HG03039 (cell line): ENCODE results near the gene SASH1.
A peak's percentile ranks its signal among the peaks of the same experiment; 100 is the strongest.

ENCODE experiments used
- ATAC-seq: cut with Tn5 transposase; IDR thresholded peaks from one replicate; pipeline ENCODE4 v1.9.1; 2021; ENCODE audit warnings: mild to moderate bottlenecking, moderate library complexity; ENCODE audit not compliant: unreplicated experiment

SASH1 gene

DNA sequence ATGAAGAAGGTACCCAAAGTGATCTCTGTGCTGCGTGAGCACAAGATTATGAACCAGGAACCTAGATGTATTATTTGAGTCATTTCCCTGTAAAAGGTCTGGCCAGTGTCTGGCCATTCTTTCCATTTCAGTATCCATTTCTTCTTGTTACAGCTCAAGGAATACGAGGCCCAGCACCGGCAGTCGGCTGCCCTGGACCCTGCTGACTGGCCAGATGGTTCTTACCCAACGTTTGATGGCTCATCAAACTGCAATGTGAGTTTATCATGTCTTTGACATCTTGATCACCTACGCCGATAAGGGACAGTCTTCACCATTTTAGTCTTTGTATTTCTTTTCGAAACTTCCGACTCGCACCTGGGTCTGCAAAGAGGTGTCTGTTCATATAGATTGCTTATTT is 144.8 kb downstream of the SASH1 start:
- no peak for ATAC-seq

DNA sequence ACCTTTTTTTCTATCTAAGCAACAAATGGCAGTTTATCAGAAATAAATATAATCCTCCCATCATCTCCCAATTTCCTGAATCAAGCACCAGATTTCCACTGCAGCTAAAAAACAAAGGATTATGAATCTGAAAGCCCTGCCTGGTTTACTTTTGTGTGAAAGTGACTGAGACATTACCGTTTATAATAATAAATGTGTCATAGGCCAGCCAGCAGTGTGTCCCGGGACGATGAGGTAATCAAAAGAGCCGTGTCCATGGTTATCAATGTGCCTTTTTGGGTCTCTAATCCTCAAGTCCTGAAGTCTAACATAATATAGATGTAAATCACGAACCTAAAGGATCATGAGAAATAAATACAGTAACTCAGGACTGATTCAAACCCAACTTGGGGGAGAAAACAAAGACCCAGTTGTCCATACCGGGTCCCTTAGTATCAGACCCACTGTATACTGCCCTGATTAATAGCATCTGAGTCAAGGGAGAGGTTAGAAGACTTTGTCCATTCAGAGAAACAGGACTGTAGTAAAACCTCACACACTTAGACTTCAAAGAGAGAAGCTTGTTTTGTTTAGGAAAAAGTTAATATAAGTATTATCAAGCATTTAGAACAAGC is 149.1 kb downstream of the SASH1 start:
- no peak for ATAC-seq

DNA sequence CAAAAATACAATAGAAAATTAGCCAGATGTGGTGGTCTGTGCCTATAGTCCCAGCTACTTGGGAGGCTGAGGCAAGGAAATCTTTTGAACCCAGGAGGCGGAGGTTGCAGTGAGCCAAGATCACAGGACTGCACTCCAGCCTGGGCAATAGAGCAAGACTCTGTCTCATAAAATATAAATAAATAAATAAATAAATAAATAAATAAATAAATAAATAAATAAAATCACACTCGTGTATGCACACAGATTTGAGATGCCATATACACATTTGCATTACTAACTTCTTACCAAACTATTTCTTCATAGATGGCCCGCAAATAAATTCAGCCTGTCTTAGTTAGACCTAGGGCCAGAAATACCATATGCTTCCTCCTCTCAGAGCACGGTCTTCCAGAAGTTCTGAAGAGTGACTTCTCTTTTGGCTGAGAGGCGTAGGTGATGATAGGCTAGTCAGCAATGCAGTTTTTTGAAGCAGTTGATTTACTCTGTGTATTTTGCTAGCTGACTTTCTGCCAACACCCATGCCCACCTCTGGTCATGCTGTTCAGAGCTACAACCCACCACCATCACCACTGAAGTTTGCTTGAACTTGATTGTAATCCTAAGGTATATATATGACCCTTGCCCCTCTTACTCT is 150.1 kb downstream of the SASH1 start:
- ATAC-seq = no peak

DNA sequence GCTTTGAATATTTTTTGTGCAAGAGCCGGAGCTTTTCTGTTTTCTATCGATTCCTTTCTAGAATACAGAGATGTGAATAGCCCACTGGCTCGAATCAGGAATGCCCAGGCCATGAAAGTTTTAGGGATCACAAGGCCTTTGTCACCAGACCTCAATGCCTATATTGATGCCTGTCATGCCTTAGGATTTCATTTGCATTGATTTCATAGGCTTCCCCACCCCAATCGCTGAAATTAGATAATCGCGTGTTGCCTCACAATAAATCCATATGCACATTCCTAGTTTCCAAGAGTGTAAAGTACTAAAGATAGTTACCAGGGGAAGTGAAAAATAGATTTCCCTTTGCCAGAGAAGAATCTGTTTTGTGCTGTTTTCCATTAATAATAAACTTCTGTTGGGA is 150.8 kb downstream of the SASH1 start:
- no peak for ATAC-seq

DNA sequence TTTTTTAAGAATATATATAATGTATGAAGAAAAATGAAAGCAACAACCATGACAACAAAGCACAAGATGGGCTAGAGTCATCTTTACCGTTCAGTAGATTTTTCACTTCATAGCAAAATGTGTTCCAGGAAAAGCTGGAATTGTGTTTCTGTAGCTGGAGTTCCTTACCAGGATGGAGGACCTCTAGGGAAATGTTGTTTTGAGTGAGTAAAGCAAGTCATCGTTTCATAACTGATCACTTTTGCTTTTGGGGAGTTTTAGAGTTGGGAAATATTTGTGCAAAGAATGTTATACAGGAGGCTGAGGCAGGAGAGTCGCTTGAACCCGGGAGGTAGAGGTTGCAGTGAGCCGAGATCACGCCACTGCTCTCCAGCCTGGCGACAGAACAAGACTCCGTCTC is 151.6 kb downstream of the SASH1 start:
- ATAC-seq = no peak

DNA sequence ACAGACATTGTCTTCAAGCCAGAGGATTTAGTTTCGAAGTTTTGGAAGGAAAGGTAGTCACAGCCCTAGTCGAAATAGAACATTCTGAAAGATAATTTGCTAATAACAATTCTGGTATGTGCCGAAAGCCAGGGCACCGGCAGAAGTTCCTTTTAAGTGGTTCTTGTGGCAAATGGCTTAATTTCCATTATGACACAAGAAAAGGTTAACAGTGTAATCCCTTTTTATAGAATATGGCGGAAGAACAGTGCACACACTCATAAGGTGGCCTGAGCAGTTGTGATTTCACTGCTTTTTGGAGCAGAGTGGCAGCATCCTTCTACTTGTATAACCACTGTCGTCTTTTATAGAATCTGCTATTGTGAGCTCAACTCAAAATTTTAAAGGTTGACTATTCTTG is 152.4 kb downstream of the SASH1 start:
- no peak for ATAC-seq

DNA sequence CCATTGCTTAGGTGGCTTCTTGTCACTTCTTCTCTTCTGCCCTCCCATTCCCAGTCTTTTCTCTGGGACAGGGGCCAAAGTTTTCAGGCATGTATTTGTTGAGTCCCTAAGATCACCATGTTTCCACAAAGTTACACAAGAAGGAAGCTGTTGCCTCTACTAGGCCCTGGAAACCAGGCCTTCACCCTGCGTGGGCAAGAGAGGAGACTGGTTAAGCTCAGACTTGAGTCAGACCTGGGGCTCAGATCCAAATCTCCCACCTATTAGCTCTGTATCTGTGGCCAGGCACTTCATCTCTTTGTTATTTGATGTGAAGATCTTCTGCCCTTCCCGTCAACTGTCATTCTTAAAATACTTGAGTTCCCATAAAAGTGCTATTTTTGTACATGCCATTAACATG is 154.6 kb downstream of the SASH1 start:
- no peak for ATAC-seq

DNA sequence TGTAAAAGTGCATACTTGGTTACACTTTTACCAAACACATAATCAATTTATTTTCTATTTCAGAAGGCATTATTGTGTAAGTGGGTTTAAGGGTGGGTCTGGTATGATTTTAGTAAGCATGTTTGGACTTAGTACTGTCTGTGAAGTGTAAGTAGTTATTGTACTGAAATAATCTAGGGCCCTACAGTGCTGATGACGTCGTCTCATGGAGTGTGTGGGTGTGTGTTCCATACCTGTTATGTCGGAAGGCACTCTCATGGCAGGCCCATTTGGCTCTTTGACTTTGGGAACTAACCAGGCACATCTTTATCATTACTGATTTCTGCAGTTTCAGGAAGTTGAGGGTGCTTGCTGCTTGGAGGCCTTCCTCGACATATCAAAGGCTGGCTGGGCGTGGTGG is 155.1 kb downstream of the SASH1 start:
- no peak for ATAC-seq

DNA sequence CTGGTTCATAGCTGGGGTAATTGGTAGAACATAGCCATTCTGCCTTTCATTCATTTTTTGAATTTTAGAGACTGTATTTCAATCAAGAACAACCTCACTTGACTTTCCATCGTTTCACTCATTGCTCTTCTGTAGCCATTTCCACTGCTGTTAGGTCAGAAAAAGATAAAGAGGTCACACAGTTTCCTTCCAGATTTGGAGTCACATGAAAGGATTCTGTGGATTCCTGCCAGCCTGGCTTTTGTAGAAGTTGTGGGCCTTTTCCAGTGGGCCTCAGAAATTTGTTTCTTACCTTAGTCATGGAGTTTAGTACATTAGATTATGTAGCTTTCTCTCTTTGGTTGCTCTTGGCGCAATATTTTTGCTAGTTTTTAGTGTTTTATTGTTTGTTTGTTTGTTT is 157.8 kb downstream of the SASH1 start:
- no peak for ATAC-seq

DNA sequence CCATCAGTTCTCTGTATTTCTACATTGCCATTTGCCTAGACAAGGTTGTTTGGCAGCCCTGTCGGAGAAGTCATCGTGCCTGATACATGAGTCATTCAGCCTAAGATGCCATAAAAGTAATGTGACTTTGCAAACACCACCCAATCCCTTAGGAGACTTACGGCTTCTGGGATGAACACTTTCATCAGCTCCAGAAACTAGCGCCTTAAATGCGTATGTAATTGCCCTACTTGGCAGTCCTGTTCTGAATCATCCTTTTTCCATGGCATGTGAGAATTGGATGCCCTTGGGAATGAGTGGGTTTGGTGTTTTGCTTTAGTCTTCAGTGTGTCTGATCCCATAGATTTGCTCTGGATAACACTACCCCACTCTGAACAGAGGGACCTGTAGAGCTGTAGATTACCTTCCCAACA is 158.5 kb downstream of the SASH1 start:
- ATAC-seq = no peak

DNA sequence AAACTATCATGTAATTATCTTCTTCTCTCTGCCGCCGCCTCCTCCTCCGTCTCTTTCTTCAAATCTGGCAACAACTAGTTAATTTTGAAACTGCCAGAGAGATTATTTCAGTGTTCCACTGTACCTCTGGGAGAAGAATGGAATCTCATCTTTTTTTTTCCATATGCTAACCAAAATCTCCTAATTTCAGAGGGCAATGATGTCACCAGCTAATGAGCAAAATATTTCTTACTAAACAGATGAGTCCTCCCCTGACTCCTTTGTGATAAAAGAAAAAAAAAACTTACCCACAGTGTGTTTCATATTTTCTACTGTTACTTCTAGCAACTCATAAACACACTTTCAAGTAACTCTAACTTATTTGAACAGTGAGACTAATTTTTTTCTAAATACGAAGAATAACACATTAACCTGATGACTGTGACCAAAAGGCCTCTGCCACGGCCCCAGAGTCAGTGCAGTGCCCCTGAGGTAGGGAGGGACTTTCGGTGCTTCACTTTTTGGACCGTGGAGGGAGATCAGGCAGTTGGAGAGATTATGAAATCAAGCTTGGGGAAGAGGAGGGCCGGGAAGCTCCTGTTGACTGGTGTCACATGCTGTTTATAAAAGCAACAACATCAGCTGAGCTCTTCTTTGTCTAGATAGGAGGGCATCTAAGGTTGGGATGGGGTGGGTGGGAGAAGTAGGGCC is 159.6 kb downstream of the SASH1 start:
- ATAC-seq = no peak

DNA sequence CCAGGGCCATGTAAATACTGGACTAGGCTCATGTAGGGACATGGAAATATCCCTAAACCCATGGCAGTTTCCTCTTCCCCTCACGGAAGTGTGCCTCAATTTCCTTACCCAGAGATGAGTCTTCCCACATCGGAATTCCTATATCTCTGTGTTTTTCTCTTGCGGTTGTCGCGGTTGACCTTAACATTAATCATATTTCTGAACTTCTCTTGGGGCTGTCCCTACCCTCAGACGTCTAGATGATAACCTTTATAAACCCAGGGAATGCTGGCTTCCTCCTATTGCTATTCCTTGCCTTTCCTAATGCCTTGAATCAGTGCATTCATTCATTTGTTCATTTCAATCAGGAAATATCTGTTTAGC is 160.1 kb downstream of the SASH1 start:
- ATAC-seq = no peak

DNA sequence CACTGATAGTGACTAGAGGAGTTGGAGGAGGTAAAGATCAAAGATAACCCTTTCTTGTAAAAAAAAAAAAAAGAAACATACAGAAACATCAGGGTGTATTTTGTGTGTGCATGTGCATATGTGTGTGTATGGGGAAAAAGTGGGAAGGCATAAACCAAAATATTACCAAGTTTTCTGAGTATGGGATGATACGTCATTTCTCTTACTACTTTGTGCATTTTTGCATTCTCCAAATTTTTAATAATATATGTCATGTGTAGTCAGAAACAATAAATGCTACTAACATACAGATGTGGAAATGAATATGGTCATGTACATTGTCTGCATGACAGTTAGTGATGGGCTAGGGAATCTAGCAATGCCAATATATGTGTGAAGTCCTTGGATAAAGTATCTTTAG is 161.1 kb downstream of the SASH1 start:
- no peak for ATAC-seq

DNA sequence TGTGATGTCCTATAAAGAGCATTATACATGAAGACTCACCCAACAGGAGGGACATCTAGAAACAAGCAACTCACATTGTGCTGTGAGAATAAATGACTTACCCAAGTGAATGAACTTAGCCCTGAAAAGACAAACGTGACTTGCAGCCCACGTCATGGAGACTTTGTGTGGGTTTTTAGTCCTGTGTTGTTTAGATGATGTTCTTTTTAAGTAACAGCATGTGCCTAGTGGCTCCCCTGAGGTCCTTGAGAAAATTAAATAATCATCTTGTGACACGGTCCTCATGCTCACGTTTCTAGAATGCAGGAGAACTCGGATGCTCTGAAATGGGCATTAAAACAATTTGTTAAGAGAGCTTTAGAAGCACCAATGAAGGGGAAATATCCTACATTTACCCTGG is 165.1 kb downstream of the SASH1 start:
- ATAC-seq = no peak

DNA sequence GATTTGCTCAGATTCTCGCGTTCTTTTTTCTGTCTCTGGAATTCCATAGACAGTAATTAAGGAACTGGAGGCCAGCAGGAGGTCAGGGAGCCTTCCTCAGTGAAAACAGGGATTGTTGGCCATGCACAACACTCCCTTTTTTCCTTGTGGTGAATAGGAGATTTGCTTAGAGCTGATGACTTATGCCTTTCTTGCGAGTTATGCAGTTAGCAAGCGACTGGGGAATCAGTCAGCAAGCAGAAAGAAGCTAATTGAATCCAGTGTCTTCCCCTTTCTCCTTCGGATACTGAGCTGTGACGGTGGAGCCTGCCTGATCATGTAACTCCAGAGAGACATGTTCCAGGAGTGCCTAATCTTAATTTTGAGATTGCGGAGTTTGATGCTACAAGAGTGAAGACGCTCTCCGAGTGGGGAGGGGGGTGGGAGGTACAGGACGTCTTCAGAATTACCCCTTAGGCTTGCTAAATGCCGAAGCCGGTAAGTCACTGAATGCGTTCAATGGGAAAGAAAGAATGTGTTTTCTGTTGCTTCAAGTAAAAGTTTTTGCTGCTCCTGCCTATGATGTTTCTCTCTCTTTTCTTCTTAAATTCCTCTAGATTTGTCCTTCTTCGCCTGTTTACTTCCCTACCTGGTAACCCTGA is 165.9 kb downstream of the SASH1 start:
- no peak for ATAC-seq

DNA sequence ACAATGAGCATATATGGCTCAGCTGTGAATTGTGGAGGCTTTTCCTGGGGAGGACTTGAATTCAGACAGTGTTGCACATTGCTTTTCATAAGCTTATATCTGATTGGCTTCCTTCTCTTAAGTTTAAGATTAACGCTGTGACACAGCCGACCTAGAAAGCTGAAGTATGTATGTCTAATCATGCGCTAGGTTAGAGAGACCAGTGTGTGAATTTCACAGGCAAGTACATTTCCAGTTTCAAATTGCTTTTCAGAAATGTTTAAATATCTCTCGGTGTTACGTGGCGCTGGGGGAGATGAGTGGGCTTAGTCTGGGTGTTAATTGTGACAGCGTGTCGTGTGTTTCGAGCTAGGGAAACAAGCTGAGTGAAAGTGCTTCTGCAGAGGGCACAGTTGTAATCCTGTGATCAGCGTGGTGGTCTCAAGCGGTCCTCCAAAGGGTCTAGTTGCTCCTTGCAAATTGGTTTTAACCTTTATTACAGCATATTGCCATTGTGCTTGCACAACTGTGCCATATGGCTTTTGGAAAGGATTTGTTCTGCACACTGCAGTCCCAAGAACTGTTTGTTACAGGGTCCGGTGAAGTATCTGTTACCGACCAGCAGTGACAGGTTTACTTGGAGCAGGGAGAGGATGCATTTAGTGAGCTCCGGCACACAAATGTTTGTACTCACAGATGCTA is 166.6 kb downstream of the SASH1 start:
- ATAC-seq = no peak

DNA sequence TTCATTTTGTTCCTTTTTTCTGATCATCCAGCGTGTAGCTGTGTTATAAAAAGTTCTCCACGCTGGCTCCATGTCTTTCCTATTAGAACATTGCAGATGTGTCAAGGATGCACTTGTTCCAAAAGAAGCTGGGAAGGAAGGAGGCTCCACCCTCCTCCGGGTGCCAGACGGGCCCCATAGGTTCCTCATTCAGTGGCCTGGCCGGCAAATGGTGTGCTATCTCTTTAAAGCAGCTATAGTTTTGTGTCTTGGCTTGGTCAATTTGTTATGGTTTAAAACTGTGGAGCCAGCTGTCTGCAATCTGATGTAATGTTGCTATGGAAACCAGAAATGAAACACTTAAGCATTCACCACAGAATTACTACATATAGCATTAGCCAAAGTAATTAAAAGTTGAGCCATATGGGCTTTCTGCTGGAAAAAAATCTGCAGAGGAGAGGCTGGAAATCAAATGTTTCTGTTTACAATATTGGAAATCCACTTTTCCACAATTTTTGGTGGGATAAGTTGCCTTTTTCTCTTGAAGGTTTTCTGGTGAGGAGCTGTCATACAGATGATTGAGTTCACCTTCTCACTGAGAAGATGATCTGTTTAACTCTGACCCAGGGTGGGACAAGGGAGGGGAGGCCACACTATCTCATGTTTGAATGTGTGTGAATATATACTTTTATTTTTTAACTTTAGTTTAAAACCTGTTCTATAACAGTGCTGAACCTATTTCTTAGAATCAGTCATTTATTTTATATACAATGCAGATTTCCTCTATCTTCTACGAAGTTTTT is 167.4 kb downstream of the SASH1 start:
- peak; percentile 66 for ATAC-seq

DNA sequence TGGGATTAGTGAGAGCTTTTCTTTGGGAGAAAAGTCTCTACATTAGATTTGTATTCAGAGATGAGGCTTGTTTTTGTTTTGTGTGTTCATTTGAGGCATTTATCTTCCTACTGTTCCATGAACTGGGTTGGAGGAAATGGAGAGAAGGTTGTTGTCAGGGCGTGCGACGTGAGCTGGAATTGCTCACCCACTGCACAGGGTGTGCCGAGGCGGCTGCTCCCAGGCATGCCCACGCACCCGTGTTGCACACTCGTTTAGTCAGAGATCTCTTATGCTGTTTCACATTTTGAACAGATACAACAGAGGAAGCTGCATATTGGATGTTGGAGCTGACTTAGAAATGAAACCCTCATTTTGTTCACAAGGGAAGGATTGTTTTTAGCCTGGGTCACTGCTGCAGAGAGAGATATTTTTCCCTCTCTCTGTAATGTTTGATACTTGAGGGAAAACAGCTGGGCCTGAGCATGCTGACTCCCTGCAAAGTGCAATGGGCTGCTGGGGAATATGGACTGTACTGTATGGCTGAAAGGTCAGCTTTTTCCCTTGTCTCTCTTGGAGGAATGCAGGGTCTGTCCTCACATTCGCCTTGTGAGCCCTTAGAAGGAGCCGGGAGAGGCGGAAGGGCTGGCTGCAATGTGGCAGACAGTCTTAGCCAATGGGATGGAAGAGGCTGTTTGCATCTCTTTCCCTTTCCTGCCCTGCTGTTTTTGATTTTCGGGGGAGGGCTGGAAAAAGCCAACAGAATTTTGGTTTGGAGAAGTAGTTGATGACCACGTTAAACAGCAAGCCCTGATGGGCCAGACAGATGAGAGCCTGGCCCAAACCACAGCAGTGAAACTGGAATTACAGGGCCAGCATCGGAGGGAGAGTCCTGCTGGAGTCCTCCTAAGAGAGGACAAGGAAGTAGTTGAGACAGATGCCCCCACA is 170.8 kb downstream of the SASH1 start:
- ATAC-seq = no peak

DNA sequence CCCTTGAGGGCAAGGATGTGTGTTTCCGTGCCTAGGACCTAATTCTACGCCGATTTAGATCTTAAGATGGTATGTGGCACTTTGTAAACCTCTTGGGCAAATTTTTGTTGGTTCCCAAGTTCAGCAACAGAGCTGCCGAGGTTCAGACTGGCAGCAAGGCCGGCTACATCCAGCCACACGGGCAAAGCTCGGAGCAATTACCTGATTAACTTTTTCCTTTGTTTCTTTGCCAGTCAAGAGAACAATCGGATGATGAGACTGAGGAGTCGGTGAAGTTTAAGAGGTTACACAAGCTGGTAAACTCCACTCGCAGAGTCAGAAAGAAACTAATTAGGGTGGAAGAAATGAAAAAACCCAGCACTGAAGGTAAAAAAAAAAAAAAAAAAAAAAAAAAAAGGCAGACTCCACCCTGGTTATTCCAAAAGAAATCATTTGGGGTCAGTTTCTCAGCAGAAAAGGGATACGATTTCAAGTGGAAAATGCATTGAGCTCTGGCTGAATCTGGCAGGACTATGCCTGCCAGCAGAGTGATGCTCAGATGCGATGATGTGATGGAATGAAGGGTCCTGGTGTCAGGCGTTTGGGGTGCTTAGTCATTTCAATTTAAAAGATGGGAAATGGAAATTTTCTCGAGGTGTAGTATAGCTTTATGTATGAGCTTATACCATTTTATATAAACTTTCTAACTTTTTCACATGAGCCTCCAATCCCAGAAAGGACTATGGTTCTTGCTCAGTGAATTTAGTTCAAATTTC is 171.6 kb downstream of the SASH1 start:
- no peak for ATAC-seq
